Inflammatory macrophage treated with lipopolysaccharide for 1 hour (primary cell): Measurements from ENCODE around the gene IGSF9.
A peak's percentile ranks its signal among the peaks of the same experiment; 100 is the strongest.

ENCODE experiments used
- DNase-seq, 2 donors: peaks; one replicate each; pipeline ENCODE4 v3.0.0-alpha.2; 2020 to 2022

The IGSF9 gene

DNA sequence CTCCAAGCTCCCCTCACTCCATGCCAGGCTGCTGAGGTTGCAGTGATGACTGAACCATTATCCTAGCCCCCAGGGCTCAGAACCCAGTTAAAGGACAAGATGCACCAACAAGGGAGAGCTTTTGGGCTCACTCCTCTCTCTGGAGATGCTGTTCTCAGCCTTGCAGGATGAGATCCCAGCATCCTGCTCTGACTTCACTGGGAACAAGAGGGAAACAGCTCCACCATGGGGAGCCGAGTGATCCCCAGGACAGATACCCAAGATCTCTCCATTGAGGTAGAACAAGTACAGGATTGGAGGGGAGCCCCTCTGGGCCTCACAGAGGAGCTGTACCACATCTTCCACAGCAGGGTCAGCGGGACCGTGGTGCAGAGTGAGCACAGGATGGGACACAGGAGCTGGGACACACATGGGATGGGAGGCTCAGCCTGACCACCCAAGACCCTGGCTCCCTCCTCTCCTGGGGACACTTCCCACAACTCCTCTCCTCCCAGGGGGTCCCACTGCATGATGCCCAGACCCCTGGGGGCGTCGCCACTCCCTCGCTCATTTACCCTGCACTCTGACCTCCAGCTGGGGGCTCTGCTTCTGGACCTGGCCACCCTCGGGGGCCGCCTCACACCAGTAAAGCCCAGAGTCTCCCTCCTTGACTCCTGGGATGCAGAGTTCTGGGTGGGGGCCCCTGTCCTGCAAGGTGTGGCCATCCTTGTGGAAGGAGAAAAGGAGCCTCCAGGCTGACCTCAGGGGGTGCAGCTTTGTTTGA is 27.2 kb upstream of the IGSF9 start:
- DNase-seq, result no peak

DNA sequence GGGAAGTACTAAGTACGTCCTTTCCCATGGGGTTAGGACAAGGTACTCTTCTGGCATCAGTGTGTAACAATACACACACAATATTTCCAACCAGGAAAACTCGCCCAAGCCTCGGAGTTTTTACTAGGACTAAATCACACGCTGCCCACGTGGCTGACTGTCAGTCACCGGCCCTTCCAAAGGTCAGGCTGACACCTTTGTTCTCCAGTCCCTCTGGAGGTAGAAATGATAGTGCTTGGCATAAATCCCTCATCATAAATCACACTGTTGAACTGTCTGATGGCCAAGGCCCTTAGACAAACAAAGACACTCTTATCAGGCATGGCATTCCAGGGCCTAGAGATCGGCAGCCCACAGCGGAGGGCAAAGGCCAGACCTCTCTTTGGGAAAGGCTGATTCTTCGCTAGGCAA is 25.5 kb upstream of the IGSF9 start:
- DNase-seq, result no peak

DNA sequence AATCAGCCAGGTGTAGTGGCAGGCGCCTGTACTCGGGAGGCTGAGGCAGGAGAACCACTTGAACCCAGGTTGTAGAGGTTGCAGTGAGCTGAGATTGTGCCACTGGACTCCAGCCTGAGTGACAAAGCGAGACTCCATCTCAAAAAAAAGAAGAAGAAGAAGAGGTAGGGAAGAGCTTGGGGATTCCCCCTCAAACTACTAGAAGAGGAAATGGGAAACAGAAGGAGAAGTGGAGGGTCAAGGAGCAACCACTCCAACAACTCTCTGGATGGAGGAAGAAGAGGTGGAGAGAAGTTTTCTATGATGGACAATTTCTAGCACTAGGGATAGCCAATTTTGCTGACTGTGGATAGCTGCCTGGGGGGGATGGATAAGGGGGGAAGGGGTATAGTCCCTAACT is 23.5 kb upstream of the IGSF9 start:
- DNase-seq, result peak in 1 of 2 donors; percentile 26

DNA sequence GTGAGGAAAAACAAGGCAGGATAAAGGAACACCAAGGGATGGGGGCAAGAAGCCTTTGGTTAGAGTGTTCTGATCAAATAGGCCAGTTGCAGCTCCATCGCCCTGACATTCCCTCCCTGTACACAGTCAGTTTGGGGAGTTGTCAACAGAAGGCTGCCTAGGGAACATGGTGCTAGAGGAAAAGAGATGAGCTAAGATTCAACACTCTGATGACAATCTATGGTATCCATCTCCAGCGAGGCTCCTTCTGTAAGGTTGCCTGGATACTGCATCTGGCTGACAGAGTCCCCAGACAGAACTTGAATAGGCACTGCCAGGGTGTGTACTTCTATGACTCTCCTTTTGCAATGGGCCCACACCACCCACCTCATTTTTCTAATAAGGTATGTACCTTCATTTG is 19.9 kb upstream of the IGSF9 start:
- no peak for DNase-seq

DNA sequence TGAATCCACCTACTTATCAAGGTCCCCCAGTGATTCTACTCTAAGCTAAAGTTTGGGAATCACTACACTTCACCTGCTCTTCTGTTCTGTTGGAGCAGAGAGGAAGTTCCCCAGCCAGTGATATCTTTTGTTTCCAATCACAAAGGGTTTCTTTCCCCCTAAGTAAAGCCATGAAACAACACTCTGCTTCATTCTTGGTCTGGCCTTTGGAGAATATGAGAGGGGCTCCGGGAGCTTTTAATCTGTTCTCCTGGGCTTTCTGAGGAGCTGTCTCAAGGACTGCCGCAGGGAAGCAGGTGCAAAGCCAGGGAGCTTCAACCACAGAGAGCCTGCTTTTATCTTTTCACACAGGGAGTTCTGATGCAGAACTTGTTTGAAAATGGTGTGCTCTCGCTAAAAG is 18.7 kb upstream of the IGSF9 start:
- DNase-seq, result no peak

DNA sequence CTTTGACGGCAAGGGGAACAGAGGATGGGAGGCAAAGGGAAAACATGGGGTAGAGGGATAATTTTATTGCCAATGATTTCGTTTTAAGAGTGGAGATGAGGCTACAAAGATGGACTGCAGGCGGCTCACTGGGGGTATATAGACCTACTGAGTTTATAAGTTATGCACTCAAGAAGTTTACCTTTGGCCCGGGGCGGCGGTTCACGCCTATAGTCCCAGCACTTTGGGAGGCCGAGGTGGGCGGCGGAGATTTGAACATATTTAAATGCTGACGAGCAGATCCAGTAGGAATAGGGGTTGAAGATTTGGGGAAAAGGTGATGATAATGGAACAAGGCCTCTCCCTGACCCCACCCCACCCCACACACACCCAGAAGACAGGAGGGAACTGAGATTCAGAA is 16.8 kb upstream of the IGSF9 start:
- no peak for DNase-seq

DNA sequence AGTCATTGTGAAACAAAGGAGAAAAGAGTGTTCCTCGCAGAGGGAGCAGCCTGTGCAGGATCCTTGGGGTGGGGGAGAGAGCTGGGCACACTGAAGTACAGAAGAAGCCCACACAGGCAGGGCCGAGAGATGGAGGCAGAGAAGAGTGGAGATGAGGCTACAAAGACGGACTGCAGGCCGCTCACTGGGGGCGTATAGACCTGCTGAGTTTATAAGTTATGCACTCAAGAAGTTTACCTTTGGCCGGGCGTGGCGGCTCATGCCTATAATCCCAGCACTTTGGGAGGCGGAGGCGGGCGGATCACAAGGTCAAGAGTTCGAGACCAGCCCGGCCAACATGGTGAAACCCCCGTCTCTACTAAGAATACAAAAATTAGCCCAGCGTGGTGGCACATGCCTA is 16.2 kb upstream of the IGSF9 start:
- DNase-seq, result no peak

DNA sequence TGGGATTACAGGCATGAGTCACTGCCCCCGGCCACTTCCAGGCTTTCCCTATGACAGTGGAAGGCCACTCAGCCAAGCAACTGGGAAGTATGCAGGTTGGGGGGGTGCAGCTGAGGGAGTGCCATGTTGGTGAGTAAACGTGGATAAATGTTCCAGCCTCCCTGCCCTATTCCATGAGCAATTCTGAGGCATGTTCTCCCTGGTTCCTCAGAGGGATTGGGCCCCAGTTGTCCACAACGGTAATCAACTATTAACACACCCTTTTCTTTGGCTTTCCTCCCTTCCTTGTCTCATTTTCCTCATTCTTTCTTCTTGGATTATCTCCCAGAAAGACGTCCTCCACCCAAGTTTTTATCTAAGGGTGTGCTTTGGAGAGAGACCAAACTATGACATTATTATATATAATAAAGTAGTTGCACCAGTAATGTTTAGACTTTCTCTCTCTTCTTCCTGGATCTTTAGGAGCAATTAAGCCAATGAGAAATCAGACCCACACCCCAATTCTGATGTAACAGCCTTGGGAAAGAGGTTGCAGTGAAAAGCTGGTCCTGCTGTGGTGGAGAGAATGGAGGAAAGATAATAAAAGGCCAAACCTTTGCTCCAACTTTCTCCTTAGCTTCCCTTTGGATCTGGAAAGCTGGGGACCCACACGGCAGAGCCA is 15.4 kb upstream of the IGSF9 start:
- no peak for DNase-seq

DNA sequence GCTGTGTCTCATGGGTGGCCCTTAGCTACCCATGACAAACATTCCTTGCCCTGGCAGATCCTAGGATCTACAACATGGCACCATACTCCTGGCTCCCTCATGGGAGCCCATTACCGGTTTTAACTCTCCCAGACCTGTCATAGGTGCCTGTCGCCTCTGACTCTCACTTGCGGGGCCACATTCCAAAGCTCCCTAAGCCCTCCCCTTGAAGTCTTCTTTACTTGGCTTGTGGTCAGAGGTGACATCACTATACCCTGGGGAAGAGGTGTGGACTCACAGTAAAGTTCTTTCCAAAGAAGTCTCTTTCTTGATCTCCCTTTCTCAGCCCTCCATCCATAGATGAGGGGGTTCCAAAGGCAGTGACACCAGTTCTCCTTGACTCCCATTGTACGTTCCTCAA is 14.0 kb upstream of the IGSF9 start:
- no peak for DNase-seq

DNA sequence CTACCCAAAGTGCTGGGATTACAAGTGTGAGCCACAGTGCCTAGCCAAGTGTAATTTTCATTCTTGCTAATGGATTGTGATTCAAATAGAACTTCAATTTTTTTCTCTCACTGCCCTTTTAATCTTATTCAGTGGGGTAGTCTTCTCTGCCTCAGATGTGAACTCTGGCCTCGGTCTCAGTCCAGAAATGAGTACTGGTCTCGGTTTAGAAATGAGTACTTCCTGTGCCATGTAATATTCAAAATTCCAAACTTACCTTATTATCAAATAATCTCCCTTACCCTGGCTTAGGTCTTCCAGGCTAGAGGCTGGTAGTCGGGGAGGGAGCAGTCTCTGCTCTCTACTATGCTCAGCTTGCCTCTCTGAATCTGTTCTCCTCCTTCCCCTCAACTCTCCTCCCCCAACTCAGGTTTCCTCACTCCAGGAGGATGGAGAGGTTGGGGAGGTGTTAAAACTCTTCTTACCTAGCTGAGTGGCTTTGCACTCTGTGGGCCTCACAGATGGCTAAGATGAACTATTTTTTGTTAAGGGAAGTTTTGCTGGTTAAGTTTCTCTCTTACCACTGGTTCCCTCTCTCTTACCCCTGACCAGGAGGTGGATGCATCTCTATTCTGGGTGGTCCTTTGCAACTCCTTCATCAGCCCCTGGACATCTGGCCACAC is 13.4 kb upstream of the IGSF9 start:
- DNase-seq, result no peak

DNA sequence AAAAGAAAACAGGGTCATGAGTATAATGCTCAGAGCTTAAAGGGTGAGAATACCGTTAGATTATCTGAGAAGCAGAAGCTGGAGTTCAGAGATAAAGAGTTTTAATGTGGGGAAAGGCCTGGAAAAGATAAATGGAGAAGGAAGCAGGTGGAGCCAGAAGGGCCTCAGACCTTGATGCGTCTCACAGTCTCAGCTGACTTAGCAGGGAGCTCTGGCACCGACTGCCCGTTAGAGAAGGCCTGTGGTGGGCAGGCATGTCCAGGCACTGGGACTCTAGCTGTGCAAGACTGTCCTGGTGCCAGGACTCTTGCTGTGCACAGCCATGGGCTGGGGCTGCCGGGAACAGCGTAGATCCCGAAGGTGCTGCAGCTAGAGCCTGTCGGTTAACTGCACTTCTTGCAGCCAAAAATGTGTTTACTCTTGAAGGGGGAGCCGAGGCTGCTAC is 12.4 kb upstream of the IGSF9 start:
- no peak for DNase-seq

DNA sequence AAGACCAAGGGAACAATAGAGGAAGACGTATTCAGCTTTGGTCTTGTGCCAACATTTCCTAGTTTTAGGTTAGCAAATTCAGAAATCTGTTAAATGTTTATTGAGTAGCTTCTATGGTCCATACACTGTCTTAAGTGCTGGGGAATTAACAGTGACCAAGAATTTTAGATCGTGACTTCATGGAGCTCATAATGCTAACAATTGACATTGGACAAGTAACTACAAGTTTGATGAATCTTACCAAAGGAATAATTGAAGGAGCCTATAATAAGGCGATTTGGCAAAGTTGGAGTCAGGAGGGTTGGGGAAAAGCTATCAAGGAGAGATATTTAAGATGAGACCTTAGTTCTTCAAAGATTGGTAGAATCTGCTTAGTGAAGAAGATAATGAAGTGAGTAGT is 10.0 kb upstream of the IGSF9 start:
- DNase-seq, result no peak

DNA sequence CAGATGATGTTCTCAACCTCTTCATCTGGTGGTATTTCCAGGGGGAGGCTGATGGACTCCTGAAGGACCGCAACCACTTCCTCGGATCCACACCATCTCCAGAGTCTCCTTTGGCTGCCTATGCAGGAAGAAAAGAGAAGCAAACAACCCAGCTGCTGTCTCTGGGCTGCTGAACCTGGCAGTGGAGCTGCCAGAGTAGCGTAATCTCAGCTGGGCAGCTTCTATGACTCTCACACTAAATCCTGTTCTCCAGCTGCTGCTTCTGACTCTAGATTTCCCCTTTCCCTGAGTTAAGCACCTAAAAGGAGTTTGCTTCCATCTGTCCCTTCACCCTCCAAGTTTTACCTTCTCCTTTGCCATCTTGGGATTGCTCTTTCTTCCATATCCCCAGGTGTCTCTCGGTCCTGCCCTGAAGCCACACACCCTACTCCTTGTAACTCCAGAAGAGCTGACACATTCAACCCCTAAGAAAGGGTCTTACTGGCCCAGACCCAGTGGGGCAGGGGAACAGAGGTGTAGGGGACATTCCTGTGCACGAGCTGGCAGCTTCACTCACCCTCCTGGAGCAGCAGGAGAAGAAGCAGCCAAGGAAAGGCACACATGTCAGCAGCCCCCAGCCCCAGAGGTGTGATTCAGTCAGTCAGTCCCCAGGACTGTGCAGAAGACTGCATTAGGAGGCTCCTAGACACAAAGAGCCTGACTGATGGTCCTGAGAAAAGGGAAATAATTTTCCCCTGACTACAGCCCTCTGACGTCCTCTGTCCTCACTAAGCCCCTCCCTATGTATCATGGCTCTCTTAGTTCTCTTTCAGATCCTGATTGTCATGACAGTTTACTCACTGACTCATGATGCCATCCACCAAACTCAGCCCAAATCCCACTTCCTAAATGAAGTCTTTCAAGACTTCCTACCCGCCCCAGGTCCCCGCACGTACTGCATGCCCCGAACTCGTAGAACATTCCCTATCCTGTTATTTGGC is 8.4 kb upstream of the IGSF9 start, which contains the start of gene SLAMF9:
SLAMF9 (minus strand) TSS at position 702 of the 980 bp plus-strand sequence; CDS start at position 602, 100 bp downstream.
- peak; percentile 83 to 90 for DNase-seq

DNA sequence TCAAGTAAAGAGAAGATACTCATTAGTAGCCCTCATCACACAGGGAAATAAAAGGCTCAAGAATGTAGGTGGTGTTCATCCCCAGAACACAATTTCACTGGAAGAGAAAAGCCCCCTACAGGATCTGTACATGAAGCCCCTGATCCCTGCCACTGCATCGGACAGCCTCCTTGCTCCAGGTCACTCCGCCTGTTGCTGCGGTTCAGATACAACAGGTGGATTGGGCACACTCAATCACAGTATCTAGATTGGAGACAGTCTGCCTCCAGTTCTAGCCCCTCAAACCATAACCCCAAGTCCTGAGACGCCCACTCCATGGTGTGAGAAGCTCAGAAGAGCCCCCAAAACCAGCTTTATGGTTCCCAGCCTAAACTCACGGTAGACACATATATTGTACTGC is 7.5 kb upstream of the IGSF9 start:
- no peak for DNase-seq

DNA sequence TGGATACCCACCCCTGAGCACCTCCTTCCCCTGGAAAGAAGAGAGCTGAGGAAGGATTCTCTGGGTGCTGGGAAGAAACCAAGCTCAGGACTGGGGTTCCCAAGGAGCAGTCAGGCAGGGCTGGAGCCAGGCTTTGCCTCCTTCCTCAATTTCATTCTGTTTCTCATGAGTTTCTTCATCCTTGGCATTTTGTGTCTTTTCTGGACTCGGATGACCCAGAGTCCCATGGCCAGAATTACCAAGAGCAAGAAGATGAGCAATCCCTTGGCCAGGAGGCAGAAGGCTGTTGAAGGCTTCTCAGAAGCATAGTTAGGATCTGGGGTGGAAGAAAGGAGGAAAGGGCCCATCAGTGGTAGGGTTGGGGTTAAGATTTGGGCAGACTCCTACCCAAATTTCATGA is 6.1 kb upstream of the IGSF9 start:
- DNase-seq, result peak; percentile 74 to 88

DNA sequence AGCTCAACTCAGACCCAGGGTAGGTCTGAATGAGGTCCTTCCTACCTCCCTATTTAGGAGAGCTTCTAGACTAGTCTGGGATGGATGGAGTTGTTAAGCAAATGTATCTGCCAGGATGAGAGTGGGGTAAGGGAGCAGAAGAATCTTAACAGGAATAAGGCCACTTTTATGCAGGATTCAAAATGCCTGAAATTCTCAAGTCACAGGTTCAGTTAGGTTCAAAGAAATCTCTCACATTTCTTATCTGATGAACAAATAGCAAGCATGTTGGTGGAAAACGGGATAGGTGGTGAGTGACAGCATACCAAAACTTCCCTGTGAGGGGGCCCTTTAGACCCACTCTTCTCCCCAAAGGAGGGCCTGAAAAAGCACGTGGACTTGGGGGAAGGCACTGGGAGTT is 5.6 kb upstream of the IGSF9 start:
- DNase-seq, result no peak

DNA sequence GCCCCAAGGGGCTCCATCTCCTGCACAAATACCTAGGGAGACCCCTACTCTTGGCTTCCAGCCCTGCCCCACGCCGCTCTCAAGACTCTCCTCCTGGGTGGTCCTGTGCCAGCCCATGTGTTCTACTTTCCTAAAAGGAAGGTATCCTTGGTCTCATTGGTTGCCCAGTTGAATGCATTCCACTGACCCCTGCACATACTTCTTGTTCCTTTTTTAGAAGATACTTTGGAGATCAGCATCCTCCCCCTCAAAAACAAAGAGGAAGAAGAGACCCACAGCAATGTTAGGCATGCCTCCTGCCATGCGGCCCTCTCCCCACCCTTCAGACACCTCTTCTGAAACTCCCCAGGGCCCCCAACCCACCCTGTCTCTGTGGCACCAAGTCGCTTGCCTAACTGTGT is 4.6 kb upstream of the IGSF9 start:
- DNase-seq, result peak; percentile 47 to 65

DNA sequence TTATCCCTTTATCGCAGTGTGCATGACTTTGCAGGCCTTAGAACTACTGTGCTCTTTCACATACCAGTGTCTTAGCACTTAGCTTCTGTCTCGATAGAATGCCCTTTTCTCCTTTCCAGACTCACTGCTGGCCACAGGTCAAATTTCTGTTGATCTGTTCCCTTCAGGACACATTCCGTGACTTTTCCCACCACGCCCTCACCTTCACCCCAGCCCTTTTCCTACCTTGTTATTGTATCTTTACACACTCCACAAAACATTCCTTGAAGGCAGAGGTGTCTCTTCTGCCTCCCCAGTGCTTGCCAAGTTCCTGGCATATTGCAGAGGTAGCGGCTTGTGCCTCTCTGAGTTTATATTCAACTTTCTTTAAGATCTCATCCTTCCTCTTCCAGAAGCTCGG is 3.7 kb upstream of the IGSF9 start:
- DNase-seq, result no peak

DNA sequence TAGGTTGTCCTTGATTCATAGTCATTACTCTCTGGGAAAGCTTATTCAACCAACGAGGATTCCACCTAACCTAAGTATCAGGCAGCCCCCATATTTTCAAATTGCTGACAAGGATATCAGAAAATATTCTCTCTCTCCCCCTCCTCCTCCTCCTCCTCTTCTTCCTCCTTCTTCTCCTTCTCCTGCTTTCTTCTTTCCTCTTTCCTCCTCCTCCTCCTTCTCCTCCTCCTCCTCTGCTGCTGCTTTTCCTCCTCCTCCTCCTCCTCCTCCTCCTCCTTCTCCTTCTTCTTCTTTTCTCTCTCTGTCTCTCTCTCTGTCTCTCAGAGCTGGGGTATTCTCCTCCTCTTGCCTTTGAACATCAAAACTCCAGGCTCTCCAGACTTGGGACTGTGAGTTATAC is 2.5 kb upstream of the IGSF9 start:
- DNase-seq, result no peak

DNA sequence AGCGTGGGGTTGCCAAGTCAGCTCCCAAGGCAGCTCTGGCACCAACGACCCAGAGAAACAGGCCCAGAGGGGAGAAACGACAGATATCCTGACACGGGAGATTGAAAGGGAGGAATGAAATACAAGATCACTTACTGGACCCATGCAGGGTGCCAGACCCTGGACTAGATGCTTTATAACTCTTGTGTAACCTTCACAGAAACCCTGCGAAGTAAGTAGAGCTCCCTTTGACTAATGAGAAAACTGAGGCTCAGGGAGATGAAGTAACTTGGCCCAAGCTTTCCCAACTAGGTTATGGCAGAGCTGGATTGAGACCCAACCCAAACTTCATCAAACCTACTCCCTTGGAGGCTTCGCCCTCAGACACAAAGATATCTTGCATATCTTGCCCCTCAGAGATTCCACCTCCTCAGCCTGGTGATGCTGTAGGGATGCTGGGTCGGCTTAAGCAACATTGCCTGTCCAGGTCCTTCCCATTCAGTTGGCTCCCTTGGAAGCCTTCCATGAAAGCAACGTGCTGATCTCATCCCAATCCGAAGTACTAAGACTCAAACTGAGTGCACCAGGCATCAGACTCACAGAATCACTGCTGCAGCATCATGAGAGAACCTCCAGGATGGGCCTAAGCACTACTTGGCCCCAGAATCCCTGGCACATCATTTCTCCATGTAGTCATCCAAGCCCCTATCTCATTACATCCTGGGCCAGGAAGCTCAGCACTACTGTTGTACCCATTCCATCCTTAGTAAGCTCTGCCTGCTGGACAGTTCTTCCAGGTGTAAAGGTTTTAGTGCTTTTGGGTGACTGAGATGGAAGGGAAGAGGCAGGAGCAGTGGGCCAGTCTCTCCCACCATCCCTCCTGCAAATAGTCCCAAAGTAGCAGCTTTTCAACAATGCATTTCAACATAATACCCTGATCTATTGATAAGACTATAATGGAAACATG is 1.1 kb upstream of the IGSF9 start:
- DNase-seq, result no peak

DNA sequence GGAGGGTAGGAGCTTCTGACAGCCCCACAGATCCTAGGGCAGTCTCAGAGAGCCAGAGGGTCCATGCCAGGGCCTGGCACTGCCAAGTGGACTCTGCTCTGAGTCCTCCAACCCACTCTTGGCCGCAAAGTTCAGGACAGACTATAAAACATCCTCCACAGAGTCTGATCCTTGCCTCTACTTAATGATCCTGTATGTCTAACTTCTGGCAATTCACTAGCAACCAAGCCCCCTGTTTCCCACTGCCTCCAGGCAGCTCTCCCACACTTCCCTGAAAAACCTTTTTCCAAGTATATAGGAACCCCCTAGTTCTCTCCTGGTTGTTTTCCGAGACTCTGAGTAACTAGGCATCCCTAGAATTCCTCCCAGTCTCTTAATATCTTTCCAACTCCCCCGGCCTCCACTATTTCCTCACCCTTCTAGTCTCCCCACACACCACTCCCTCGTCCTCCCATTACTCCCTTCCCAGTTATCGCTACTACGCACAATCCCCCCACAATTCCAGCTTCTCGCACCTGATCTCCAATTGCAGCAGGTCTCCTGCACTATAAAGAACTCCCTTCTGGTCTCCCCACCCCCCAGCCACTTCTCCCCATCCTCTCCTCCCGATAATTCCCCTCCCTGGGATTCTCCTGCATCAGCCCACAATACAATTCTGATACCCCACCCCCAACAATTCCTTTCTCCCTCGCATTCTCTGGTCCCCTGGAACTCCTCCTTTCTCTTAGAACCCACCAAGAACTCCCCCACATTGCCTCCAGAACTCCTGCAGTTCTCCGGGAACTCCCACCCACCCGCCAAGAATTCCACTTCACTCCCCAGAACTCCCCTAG is 574 bp downstream of the IGSF9 start:
- DNase-seq, result no peak
